CD4-positive, alpha-beta T cell treated with Interleukin-12 subunit alpha and Interleukin-12 subunit beta, for 1 hour (primary cell): ENCODE measurements around the gene CHTF18.

Experiments used
- DNase-seq: peaks from one replicate; pipeline ENCODE4 v3.0.0-alpha.2; 2020

The CHTF18 gene

GRCh38 chr16:776824-777223 lies 11.6 kb upstream of the CHTF18 start:
- no peak for DNase-seq

GRCh38 chr16:777826-778225 lies 10.6 kb upstream of the CHTF18 start:
- DNase-seq = no peak

- no peak for DNase-seq
Measured at GRCh38 chr16:778447-778846, 10.0 kb upstream of the CHTF18 start.

- no peak for DNase-seq
Measured at GRCh38 chr16:778909-779527, 9.4 kb upstream of the CHTF18 start.

- no peak for DNase-seq
Measured at GRCh38 chr16:779561-779960, 8.9 kb upstream of the CHTF18 start.

GRCh38 chr16:780296-780695 lies 8.1 kb upstream of the CHTF18 start:
- no peak for DNase-seq

- no peak for DNase-seq
Measured at GRCh38 chr16:781346-782010, 6.9 kb upstream of the CHTF18 start.

- DNase-seq = no peak
Measured at GRCh38 chr16:782258-782657, 6.2 kb upstream of the CHTF18 start.

GRCh38 chr16:782766-783403 lies 5.5 kb upstream of the CHTF18 start:
- DNase-seq = no peak

- no peak for DNase-seq
Measured at GRCh38 chr16:783404-784161, 4.8 kb upstream of the CHTF18 start.

GRCh38 chr16:784431-784830 lies 4.0 kb upstream of the CHTF18 start:
- no peak for DNase-seq

GRCh38 chr16:785563-786535 lies 2.6 kb upstream of the CHTF18 start:
- peak; percentile 80 for DNase-seq

GRCh38 chr16:787321-787966 lies 976 bp upstream of the CHTF18 start:
- no peak for DNase-seq

- no peak for DNase-seq
Measured at GRCh38 chr16:787978-788398, 432 bp upstream of the CHTF18 start, which contains the start of gene RPUSD1. Gene RPUSD1, minus strand, starts transcription at chr16:788381. Its CDS starts 644 bp downstream, at chr16:787737.

- DNase-seq = no peak
Measured at GRCh38 chr16:789191-789850, 901 bp downstream of the CHTF18 start.

- DNase-seq = no peak
Measured at GRCh38 chr16:790086-790485, 1.7 kb downstream of the CHTF18 start.

- DNase-seq = no peak
Measured at GRCh38 chr16:791131-791530, 2.7 kb downstream of the CHTF18 start.

- DNase-seq = no peak
Measured at GRCh38 chr16:792221-792995, 4.0 kb downstream of the CHTF18 start.

- no peak for DNase-seq
Measured at GRCh38 chr16:793414-793813, 5.0 kb downstream of the CHTF18 start.

GRCh38 chr16:794091-794822 lies 5.8 kb downstream of the CHTF18 start:
- DNase-seq = no peak
